ENCODE measurements around the gene UBE2K.

The UBE2K gene

GRCh38 chr4:39741401-39741800, 43.5 kb downstream of the UBE2K start:
- H3K4me3 ChIP-seq (ENCODE audit: low read depth, low read length), result no peak overlapping the region
- no peak for TF ChIP-seq CTCF (IDR thresholded peaks at IDR 0.05; ENCODE audit: borderline replicate concordance, insufficient read depth, low read depth, low read length)

GRCh38 chr4:39745920-39746319, 48.0 kb downstream of the UBE2K start:
- H3K4me3 ChIP-seq (ENCODE audit: low read depth, low read length), result no peak overlapping the region
- TF ChIP-seq CTCF (IDR thresholded peaks at IDR 0.05; ENCODE audit: borderline replicate concordance, insufficient read depth, low read depth, low read length), result no peak

- H3K4me3 ChIP-seq (ENCODE audit: low read depth, low read length), result no peak overlapping the region
- no peak for TF ChIP-seq CTCF (IDR thresholded peaks at IDR 0.05; ENCODE audit: borderline replicate concordance, insufficient read depth, low read depth, low read length)
Observed at GRCh38 chr4:39750216-39750615, 52.3 kb downstream of the UBE2K start.

GRCh38 chr4:39754309-39754708, 56.4 kb downstream of the UBE2K start:
- no peak for TF ChIP-seq CTCF (IDR thresholded peaks at IDR 0.05; ENCODE audit: borderline replicate concordance, insufficient read depth, low read depth, low read length)
- H3K4me3 ChIP-seq (ENCODE audit: low read depth, low read length), result no peak overlapping the region

GRCh38 chr4:39756159-39756558, 58.2 kb downstream of the UBE2K start:
- TF ChIP-seq CTCF (IDR thresholded peaks at IDR 0.05; ENCODE audit: borderline replicate concordance, insufficient read depth, low read depth, low read length), result no peak
- H3K4me3 ChIP-seq (ENCODE audit: low read depth, low read length), result no peak overlapping the region

GRCh38 chr4:39758176-39758575, 60.2 kb downstream of the UBE2K start:
- H3K4me3 ChIP-seq (ENCODE audit: low read depth, low read length), result no peak overlapping the region
- no peak for TF ChIP-seq CTCF (IDR thresholded peaks at IDR 0.05; ENCODE audit: borderline replicate concordance, insufficient read depth, low read depth, low read length)

GRCh38 chr4:39759569-39759968, 61.6 kb downstream of the UBE2K start:
- no peak overlapping the region for H3K4me3 ChIP-seq (ENCODE audit: low read depth, low read length)
- no peak for TF ChIP-seq CTCF (IDR thresholded peaks at IDR 0.05; ENCODE audit: borderline replicate concordance, insufficient read depth, low read depth, low read length)

Measured in GM12875 (cell line).